ENCODE data around the gene WWOX. TPM values are rescaled to one million over a fixed set of nuclear protein-coding genes. Genes with fewer than 3 reads are reported as not detected.

The WWOX gene
- total and polyA plus RNA-seq, 2 of the 8 experiments (the other 6 are each of a cell fraction or from before 2014, with no cell fraction given) = 5.4 to 16.7 TPM

GRCh38 chr16:78392585-78393195, 293.2 kb downstream of the WWOX start:
- FAIRE-seq = no peak
- H3K23ac ChIP-seq (ENCODE audit: insufficient read length) = no peak overlapping the region
- H3K9me3 ChIP-seq (ENCODE audit: insufficient read depth in 2 of 2, low read depth in 1 of 2, low read length in 1 of 2) = peaks cover 14 to 15% of the 10 kb centered on the region in 2 experiments
- H3K4me3 ChIP-seq (ENCODE audit: extremely low read depth in 1 of 4, insufficient read depth in 2 of 4, low read depth in 3 of 4, low read length in 4 of 4) = no peak overlapping the region
- no peak overlapping the region for H4K91ac ChIP-seq (replicated peaks; ENCODE audit: insufficient read length, low read length)
- no peak overlapping the region for H3K18ac ChIP-seq (ENCODE audit: extremely low read depth, low read length)
- no peaks in the 10 kb centered on the region for H3K23me2 ChIP-seq (ENCODE audit: low read depth, low read length)
- no peaks in the 10 kb centered on the region for H3K79me2 ChIP-seq (ENCODE audit: control insufficient read depth in 1 of 2, insufficient read depth in 2 of 2, low read length in 2 of 2)
- H2BK20ac ChIP-seq (ENCODE audit: low read length) = no peak overlapping the region
- no peak overlapping the region for H2BK5ac ChIP-seq (ENCODE audit: low read depth, low read length)
- no peak overlapping the region for H3K4me2 ChIP-seq (ENCODE audit: insufficient read depth in 1 of 2, low read depth in 2 of 2, low read length in 2 of 2)
- no peaks in the 10 kb centered on the region for H3K79me1 ChIP-seq (ENCODE audit: low read depth, low read length)
- no peaks in the 10 kb centered on the region for H4K20me1 ChIP-seq (replicated peaks in 1 of 2; ENCODE audit: control insufficient read depth in 1 of 2, insufficient read depth in 2 of 2, low read length in 2 of 2)
- no peak overlapping the region for H3K4ac ChIP-seq (replicated peaks; ENCODE audit: insufficient read length, low read depth, low read length)
- H3K27me3 ChIP-seq (replicated peaks in 1 of 4; ENCODE audit: control insufficient read depth in 3 of 4, extremely low read depth in 1 of 4, insufficient read depth in 3 of 4, low read length in 3 of 4) = no peaks in the 10 kb centered on the region
- no peak overlapping the region for H4K8ac ChIP-seq (ENCODE audit: extremely low read depth, insufficient read depth, low read length)
- ChIA-PET CTCF (ENCODE audit: partially characterized antibody) (interaction anchor here (0.6 kb wide), 1 partner anchor 222 kb away, joined by 3 read pairs; no protein-coding TSS in a partner anchor), POLR2A (ENCODE audit: partially characterized antibody) (no interaction called here)
- no peak overlapping the region for H2AFZ ChIP-seq (ENCODE audit: low read length)
- no peak for DNase-seq (ENCODE audit: low read depth in 1 of 2, low spot score in 2 of 2)
- H3K27ac ChIP-seq (ENCODE audit: low read depth, low read length) = no peak overlapping the region
- no peak overlapping the region for H2BK12ac ChIP-seq (ENCODE audit: low read depth, low read length)
- H2BK15ac ChIP-seq (ENCODE audit: low read length) = no peak overlapping the region
- no peak overlapping the region for H3K9ac ChIP-seq (replicated peaks in 1 of 4; ENCODE audit: extremely low read depth in 1 of 4, low read depth in 3 of 4, low read length in 3 of 4)
- no peak overlapping the region for H2AK5ac ChIP-seq (ENCODE audit: low read depth, low read length)
- H3K4me1 ChIP-seq (replicated peaks in 1 of 4; ENCODE audit: control insufficient read depth in 3 of 4, insufficient read depth in 4 of 4, low read length in 3 of 4) = no peaks in the 10 kb centered on the region
- WGBS, 2 experiments (ENCODE audit: extremely low coverage in 1 of 2, insufficient coverage in 1 of 2, insufficient read length in 1 of 2, insufficient replicate concordance in 2 of 2, low coverage in 1 of 2, low lambda C conversion rate in 2 of 2, missing lambda C conversion rate in 1 of 2) = 92% methylated on average over 9 of the region's 9 CpGs; no CpG with 5 or more reads in 1 of the 2 experiments
- no peak overlapping the region for H3K56ac ChIP-seq (replicated peaks; ENCODE audit: insufficient read length, low read depth, low read length)
- peaks cover 0 to 4% (median 0%) of the 10 kb centered on the region in 4 experiments; a peak in 3 of 8 replicates for H3K36me3 ChIP-seq (ENCODE audit: control insufficient read depth in 2 of 4, insufficient read depth in 4 of 4, low read length in 3 of 4)
- no peak overlapping the region for H4K5ac ChIP-seq (ENCODE audit: insufficient read length, low read depth, low read length)
- H2BK120ac ChIP-seq (replicated peaks; ENCODE audit: low read depth, low read length) = no peak overlapping the region
- no peak overlapping the region for H3K14ac ChIP-seq (ENCODE audit: insufficient read length)
- TF ChIP-seq KDM5A (IDR thresholded peaks at IDR 0.05; ENCODE audit: low read length) (no peak), NRF1 (IDR thresholded peaks at IDR 0.05; ENCODE audit: low read depth, low read length) (no peak), POLR2A (IDR thresholded peaks at IDR 0.05; ENCODE audit: control extremely low read depth in 1 of 2, low read depth in 2 of 2, low read length in 2 of 2) (no peak), POU5F1 (IDR thresholded peaks at IDR 0.05; ENCODE audit: low read depth, low read length) (no peak), CHD1 (IDR thresholded peaks at IDR 0.05; ENCODE audit: low read depth, low read length) (no peak), CBX8 (IDR thresholded peaks at IDR 0.05; ENCODE audit: borderline replicate concordance, low read depth, low read length) (no peak), MAFK (IDR thresholded peaks at IDR 0.05; ENCODE audit: low read depth, low read length) (no peak), KDM4A (IDR thresholded peaks at IDR 0.05; ENCODE audit: low read depth, low read length, severe bottlenecking) (no peak), POLR2AphosphoS5 (IDR thresholded peaks at IDR 0.05; ENCODE audit: low read depth, low read length) (no peak), ASH2L (IDR thresholded peaks at IDR 0.05; ENCODE audit: low read length) (no peak), RBBP5 (IDR thresholded peaks at IDR 0.05; ENCODE audit: borderline replicate concordance, low read depth, low read length) (no peak), TBP (IDR thresholded peaks at IDR 0.05; ENCODE audit: low read depth, low read length) (no peak), ATF2 (IDR thresholded peaks at IDR 0.05; ENCODE audit: low read length) (no peak)

Data from H1 (cell line).